ENCODE measurements around the gene MAN1C1.
"Not testable (repeated sequence)": the region's sequence is repeated elsewhere in the genome, so short reads cannot be mapped to it uniquely, and the experiment has no call there.

MAN1C1 gene

GRCh38 chr1:25716320-25716719 lies 99.7 kb downstream of the MAN1C1 start:
- DNase-seq (ENCODE audit: low spot score) = no peak

- DNase-seq (ENCODE audit: low spot score) = no peak
Observed at GRCh38 chr1:25718732-25719131, 102.1 kb downstream of the MAN1C1 start.

DNA sequence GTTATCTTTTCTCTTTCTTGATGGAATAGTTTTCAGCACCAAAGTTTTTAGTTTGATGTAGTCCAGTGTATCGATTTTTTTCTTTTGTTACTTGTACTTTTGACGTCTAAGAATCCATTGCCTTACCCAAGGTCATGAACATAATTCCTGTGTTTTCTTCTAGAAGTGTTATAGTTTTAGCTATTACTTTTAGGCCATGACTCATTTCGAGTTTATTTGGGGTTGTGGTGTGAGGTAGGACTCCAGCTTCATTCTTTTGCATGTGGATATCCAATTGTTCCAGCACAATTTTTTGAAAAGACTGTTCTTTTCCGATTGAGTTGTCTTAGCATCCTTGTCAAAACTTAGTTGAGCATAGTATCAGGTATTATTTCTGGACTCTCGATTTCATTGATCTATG lies 104.0 kb downstream of the MAN1C1 start:
- DNase-seq (ENCODE audit: low spot score) = no peak

DNA sequence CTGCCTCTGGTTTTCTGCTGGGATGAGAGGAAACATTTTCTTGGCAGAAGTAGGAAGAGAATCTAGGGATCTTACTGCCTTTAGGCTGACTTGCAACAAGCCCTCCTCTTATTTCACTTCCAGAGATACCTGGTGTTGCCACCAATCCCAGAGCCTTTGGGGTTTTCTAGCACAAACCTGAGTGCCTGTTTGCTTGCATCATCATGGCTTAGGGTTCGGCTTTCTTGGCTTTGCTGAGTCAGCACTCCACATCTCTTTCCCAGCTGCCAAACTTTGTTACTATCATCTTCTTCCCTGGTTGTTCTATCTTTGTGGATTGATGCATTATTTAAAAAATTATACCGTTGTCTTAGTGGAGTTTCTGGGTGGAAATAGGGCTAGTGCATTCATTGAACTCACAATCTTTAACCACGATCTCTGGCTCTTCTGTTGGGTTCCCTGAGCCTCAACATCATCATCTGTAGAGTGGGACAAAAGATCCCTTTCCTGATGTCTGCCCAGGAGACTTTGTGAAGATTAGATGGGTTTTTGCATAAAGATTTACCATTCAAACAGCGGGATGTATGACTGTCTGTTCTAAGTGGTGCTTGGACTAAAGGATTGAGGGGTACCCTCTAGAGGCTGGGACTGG lies 106.8 kb downstream of the MAN1C1 start:
- DNase-seq (ENCODE audit: low spot score) = no peak

DNA sequence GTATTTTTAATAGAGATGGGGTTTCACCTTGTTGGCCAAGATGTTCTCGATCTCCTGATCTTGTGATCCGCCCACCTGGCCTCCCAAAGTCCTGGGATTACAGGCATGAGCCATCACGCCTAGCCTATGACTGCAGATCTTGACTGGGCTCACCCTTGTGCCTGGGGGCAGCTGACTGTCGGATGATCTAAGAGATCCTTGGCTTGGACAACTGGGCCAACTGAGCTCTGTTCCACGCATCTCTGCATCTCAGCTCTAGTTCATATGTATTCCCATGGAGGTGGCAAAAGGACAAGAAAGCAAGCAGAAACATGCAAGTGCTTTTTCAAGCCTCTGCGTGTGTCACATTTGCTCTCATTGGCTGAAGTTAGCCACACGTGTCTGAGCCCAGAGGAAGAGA lies 107.6 kb downstream of the MAN1C1 start:
- DNase-seq (ENCODE audit: low spot score) = no peak

GRCh38 chr1:25724966-25725365 lies 108.4 kb downstream of the MAN1C1 start:
- no peak for DNase-seq (ENCODE audit: low spot score)

DNA sequence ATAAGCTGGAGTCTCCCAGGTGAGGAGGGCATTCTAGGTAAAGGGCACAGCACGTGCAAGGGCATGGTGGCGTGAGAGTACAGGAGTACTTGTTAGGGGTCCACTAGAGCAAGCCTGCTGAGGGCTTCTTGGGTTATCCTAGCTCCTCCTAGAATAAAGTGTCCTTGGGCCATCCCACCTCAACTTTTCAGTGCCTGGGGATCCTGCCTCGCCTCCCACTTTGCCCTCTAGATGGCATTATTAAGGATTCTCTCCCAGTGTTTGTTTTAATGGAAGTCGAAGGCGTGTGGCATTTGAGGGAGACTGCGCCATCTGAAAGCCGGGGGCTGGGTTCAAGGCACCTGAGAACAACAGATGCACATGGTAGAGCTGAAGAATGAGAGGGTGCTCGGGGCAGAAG lies 108.9 kb downstream of the MAN1C1 start:
- no peak for DNase-seq (ENCODE audit: low spot score)

DNA sequence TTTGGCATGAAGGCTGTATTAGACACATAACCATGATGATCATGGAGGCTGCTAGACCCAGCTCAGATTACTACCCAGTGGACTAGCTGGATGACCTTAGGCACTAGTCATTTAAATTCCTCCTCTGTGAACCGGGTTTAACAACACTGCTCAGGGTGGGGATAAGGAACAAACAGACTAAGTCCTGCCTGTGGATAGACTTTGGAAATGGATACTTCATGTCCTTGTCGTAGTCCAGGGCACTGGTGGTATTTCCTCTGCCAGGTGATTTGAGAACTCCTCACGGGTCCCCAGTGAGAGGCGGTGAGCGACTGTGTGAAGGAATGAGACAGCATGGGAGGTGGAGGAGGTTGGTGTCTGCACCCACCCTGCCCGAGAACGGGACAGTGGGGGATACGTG lies 110.5 kb downstream of the MAN1C1 start:
- no peak for DNase-seq (ENCODE audit: low spot score)

DNA sequence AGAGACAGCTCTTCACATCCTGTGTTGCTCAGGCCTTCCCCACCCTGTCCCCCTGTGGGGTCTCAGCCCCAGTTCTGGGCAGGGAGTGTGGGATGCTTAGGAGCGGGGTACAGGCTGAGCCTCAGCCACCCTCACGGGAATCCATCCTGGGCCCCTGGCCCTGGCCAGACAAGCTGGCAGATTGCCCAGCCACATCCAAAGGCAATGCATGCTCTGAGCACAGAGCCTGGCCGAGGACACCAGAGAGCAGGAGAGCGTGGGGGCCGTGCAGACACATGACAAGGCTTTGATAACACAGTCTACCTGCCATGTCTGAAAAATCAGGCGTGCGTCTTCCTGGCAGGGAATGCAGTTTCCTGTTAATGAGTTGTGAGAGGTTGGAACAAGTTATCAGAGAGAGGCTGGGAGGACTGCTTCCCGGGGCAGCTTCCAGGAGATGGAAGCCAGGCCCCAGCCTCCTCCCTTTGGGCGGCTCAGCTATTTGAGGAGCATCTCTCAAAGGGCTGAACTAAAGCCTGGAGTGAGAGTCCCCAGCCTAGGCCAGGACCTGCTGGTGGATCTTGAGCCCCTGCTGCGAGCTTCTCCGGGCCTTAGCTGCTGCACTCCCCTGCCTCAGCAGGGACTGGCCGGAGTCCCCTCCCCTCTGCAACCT lies 111.2 kb downstream of the MAN1C1 start:
- DNase-seq (ENCODE audit: low spot score) = peak; percentile 32

- no peak for DNase-seq (ENCODE audit: low spot score)
Observed at GRCh38 chr1:25728301-25728935, 111.8 kb downstream of the MAN1C1 start.

DNA sequence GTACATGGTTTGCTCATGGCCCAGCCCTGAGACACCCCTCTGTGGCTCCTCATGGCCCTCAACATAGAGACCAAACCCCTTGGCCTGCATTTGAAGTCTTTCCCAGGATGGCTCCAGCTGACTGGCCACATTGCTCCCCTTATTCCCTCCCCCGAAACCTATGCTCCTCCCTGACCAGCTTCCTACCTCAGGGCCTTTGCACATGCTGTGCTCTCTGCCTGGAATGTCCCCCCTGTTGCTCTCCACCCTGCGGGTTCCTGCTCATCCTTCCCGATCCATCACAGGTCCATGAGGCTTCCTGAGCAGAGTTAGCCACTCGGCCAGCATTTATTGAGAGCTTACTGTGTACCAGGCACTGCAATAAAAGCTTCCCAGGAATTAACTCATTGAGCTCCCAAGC lies 112.5 kb downstream of the MAN1C1 start:
- no peak for DNase-seq (ENCODE audit: low spot score)

DNA sequence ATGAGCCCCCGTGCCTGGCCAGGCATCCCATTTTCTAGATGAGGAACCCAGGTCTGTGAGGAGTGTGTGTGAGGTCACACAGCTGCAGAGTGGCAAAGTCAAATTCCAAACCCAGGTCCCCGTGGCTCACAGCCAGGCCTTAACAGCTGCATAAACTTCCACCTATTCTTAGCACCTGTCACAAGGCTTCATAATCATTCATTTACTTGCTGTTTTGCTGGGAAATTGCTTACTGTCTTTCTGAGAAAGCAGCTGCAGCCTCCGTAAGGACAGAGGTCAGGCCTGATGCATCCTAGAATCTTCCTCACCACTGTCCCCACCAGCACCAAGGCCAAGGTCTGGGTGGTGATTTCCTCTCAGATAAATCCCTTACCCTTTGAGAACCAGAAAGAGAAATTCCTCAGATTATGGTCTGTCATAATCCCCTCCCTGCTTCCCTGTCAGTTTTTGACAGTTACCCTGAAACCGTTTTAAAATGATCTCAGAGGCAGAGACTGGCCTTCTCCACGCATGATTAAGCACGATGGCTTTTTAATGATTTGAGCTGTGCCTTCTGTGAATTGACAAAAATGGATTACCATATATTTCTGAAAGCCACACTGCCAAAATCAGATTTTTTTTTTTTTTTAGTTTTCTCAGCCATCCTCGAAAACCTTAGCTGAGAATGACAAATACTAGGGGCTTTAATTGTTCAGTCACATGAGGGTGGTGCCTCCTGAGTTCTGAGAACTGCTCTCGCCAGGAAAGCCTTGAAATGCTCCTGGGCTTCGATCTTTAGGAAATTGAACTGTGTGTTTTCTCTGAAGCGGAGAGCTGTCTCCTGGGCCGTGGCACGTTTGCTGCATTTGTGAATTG lies 113.4 kb downstream of the MAN1C1 start:
- no peak for DNase-seq (ENCODE audit: low spot score)

DNA sequence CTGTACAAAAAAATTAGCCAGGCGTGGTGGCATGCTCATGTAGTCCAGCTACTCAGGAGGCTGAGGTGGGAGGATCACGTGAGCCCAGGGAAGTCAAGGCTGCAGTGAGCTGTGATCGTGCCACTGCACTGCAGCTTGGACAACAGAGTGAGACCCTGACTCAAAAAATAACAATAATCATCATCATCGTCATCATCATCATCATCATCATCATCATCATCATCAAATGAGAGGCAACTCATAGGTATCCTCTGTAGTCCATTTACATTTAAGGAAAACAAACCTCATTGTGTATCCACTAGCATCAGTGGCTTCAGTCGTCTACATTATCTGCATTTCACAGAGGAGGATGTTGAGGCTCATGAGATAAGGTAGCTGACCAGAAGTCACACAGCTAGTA lies 114.6 kb downstream of the MAN1C1 start:
- no peak for DNase-seq (ENCODE audit: low spot score)

DNA sequence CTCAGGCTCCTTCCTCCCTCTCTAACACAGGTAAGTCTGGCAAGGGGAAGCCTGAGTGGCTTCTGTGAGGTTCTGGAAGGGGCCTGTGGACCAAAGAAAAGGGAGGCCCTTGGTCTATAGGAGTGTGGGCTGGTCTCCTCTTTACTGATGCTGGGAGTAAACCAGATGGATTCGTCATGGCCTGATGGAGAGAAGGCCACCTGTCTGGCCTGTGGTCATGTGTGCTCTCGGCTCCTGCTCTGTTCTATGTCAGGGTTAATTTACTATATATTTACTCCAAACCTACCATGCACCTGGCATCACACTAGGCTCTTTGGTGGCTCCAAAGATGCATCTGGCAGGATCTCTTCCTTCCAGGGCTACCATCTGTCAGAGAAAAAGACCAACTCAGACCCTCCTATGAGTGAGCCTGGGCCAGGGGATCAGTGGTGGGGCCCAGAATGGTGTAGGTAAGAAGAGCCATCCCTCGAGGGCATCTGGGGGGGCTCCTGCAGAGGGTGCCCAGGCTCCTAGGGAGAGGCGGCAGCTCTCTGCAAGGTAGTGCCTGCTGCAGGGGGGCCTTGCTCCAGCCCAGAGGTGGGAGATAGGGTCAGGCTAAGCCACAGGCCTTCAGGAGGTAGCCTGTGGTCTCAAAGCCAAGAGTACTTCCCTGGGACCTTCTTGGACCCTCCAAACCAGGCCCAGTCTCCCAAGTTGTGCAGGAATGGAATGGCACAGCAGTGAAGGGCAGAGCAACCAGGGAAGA lies 115.2 kb downstream of the MAN1C1 start:
- DNase-seq (ENCODE audit: low spot score) = no peak

DNA sequence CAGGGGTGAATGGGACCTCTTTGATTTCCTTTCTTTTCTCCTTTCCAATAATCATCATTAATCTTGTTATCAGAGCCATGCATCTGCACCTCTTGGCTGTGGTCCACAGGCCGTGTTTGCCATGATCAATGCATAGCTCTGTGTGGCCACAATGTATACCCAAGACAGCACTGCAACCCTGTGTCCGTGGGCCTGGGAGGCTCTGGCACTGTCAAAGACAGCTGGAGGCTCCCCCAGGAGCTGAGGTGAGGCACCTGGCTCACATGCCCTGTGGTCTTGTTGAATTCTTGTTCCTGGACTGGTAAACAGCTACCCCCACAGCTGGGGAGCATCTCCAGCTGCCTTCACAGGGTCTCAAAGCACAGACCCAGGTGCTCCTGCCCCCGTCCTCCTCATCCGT lies 116.2 kb downstream of the MAN1C1 start:
- no peak for DNase-seq (ENCODE audit: low spot score)

DNA sequence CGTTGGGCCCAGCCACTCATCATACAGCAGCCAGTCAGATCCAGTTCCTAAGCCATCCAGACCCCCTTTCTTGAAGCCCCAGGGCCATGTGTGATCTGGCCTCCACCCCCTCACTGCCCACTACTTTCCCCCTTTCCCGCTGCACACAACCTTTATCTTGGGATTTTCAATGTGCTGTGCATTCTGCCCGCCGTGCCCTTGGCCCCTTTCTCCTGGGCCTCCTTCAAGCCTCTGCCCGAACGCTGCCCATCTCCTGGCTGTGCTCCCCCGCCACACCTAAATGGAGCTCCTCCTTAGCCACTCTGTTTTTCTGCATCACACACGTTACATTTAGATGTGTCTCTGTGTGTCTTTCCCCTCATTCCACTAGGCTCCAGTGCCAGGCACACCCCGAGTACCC lies 116.7 kb downstream of the MAN1C1 start:
- no peak for DNase-seq (ENCODE audit: low spot score)

GRCh38 chr1:25734991-25735390 lies 118.4 kb downstream of the MAN1C1 start:
- not testable (repeated sequence) for DNase-seq (ENCODE audit: low spot score)

GRCh38 chr1:25735956-25736529 lies 119.5 kb downstream of the MAN1C1 start:
- no peak for DNase-seq (ENCODE audit: low spot score)

GRCh38 chr1:25737130-25737529 lies 120.5 kb downstream of the MAN1C1 start:
- peak; percentile 44 for DNase-seq (ENCODE audit: low spot score)

DNA sequence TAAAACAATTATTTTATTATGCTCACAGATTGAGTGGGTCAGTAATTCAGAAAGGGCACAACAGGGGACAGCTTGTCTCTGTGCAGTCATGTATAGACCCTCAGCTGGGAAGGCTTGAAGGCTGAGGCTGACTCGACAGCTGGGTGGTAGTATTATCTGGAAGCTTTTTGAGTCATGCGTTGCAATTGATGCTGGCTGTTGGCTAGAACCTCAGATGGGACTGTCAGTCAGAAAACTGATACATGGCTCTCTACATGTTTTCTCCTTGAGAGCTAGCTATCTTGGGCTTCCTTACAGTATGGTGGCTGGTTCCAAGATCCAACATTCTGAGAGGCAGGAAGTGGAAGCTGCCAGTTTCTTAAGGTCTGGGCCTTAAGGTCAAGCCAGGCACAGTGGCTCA lies 121.9 kb downstream of the MAN1C1 start:
- no peak for DNase-seq (ENCODE audit: low spot score)

GRCh38 chr1:25739341-25739740 lies 122.8 kb downstream of the MAN1C1 start:
- DNase-seq (ENCODE audit: low spot score) = no peak

- DNase-seq (ENCODE audit: low spot score) = no peak
Observed at GRCh38 chr1:25740071-25740470, 123.5 kb downstream of the MAN1C1 start.

All from AG20443 (cell line).